Colonic mucosa (tissue), 4 donors: Measurements from ENCODE around the gene THRB. TPM values are rescaled to one million over a fixed set of nuclear protein-coding genes. Genes with fewer than 3 reads are reported as not detected.

Experiments used
- DNase-seq: peaks from one replicate; pipeline ENCODE4 v3.0.0-alpha.2; 2020
- H3K27ac ChIP-seq: fragments of 200-600 bp; one replicate; pipeline ENCODE4 v1.8.0; 2021
- H3K27me3 ChIP-seq: fragments of 200-600 bp; one replicate; pipeline ENCODE4 v1.8.0; 2021
- H3K36me3 ChIP-seq: fragments of 200-600 bp; one replicate; pipeline ENCODE4 v1.8.0; 2021
- H3K4me1 ChIP-seq: fragments of 200-600 bp; one replicate; pipeline ENCODE4 v1.8.0; 2021; ENCODE audit warnings: mild to moderate bottlenecking
- H3K4me3 ChIP-seq: fragments of 200-600 bp; one replicate; pipeline ENCODE4 v1.8.0; 2021
- H3K9ac ChIP-seq, 2 donors: one replicate each; pipeline ENCODE4 v1.7.0; 2013; ENCODE audit warnings: control low read depth in 2 of 2, low read depth in 2 of 2, low read length in 2 of 2
- H3K9me3 ChIP-seq: fragments of 200-600 bp; one replicate; pipeline ENCODE4 v1.8.0; 2021
- intact Hi-C: fragments of 100-400 bp; cut with DNase I; formaldehyde crosslinking; loops from one replicate; pipeline ENCODE4 v1.14.1; 2022
- total RNA-seq, 2 donors: library from RNA; stranded (reverse); fragmentation: NEBNext Ultra II Directional in 1 of 2; extraction: Animal tissue kit (Norgen Biotek cat#: 25700) in 1 of 2; gene quantifications; one replicate each; pipeline ENCODE4 v1.2.1, GENCODE V29; 2021
- TF ChIP-seq, protein P1 (sequence below): fragments of 200-600 bp; IDR thresholded peaks from one replicate; pipeline ENCODE4 v1.8.0; 2022; ENCODE audit warnings: antibody characterized with exemption, mild to moderate bottlenecking
- donor health status: healthy.
- donor health status: DM: no; HTN: no; CAD: no.
- donor health status: DM: no; HTN: no; CAD: no.

THRB gene
- total RNA-seq, 2 donors from 2014 or later: 23.3 to 27.6 TPM

GRCh38 chr3:24492971-24493551 is 1.6 kb downstream of the THRB start:
- no peak overlapping the region for H3K27ac ChIP-seq

GRCh38 chr3:24490151-24490550 is 4.5 kb downstream of the THRB start:
- DNase-seq: no peak
- H3K27ac ChIP-seq: no peak overlapping the region
- H3K9me3 ChIP-seq: no peaks in the 10 kb centered on the region
- no peak overlapping the region for H3K9ac ChIP-seq
- no peaks in the 10 kb centered on the region for H3K27me3 ChIP-seq
- no peaks in the 10 kb centered on the region for H3K36me3 ChIP-seq
- no peak overlapping the region for H3K4me3 ChIP-seq
- TF ChIP-seq, protein P1, sequence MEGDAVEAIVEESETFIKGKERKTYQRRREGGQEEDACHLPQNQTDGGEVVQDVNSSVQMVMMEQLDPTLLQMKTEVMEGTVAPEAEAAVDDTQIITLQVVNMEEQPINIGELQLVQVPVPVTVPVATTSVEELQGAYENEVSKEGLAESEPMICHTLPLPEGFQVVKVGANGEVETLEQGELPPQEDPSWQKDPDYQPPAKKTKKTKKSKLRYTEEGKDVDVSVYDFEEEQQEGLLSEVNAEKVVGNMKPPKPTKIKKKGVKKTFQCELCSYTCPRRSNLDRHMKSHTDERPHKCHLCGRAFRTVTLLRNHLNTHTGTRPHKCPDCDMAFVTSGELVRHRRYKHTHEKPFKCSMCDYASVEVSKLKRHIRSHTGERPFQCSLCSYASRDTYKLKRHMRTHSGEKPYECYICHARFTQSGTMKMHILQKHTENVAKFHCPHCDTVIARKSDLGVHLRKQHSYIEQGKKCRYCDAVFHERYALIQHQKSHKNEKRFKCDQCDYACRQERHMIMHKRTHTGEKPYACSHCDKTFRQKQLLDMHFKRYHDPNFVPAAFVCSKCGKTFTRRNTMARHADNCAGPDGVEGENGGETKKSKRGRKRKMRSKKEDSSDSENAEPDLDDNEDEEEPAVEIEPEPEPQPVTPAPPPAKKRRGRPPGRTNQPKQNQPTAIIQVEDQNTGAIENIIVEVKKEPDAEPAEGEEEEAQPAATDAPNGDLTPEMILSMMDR: no peak
- intact Hi-C loops: loop anchor here (10.0 kb wide), 1 partner anchor 225 kb away; no protein-coding TSS in a partner anchor
- no peaks in the 10 kb centered on the region for H3K4me1 ChIP-seq

More at GRCh38 chr3:24492971-24493551, 1.6 kb downstream of the THRB start:
- peak overlapping the region; percentile 67 for H3K4me3 ChIP-seq
- TF ChIP-seq, protein P1: no peak
- intact Hi-C loops: loop anchor here (10.0 kb wide), 1 partner anchor 228 kb away; no protein-coding TSS in a partner anchor
- no peak for DNase-seq
- H3K4me1 ChIP-seq: peaks cover 6% of the 10 kb centered on the region
- H3K9me3 ChIP-seq: no peaks in the 10 kb centered on the region
- H3K36me3 ChIP-seq: no peaks in the 10 kb centered on the region
- H3K9ac ChIP-seq: no peak overlapping the region
- H3K27me3 ChIP-seq: no peaks in the 10 kb centered on the region

DNA sequence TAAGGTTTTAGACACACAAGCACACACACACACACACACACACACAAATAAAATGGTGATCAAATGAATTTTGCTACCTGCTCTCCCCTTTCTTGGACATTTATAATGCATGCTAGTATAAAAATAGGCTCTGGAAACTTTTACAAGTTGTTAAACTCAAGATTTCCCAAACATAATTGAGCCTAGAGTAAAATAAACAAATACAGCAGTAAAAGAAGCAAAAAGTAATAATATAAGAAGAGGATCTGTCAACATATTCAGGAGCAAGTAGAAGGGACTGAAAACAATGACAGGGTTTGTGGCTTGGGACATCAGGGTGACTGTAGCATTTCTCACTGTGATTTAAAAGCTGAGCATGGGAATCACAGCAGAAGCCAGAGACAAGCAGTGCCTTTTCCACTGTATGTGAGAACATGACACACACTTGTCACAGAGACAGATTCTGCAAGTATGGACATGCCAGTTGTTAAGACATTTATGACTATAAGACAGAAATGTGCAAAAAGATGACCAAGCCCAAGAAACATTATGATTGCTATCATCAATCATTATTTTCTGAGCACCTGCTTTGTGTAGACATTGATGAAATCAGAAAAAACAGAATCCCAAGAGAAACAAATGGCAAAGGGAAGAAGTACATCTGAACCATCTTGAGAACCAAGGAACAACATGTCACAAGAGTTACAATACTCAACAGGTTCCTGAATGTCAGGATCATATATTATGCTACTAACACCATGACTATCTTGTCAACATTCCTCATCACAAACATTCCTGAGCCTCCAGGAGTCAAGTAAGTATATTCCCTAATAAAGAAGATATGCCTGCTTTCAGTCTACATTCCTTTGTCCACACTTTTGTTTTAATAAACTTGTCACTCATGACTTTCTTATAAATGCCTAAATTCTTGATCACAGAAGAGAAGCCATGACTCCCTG is 7.1 kb downstream of the THRB start:
- TF ChIP-seq, protein P1: no peak
- Histone ChIP-seq H3K27me3 (no peaks in the 10 kb centered on the region), H3K27ac (no peak overlapping the region), H3K4me3 (no peak overlapping the region), H3K4me1 (no peaks in the 10 kb centered on the region), H3K36me3 (no peaks in the 10 kb centered on the region), H3K9me3 (no peaks in the 10 kb centered on the region), H3K9ac (no peak overlapping the region)
- intact Hi-C loops: no loop called here
- DNase-seq: no peak

GRCh38 chr3:24485511-24485910 is 9.1 kb downstream of the THRB start:
- Histone ChIP-seq H3K27ac (peak overlapping the region; percentile 4), H3K9ac (no peak overlapping the region), H3K4me1 (no peaks in the 10 kb centered on the region), H3K4me3 (no peak overlapping the region), H3K36me3 (no peaks in the 10 kb centered on the region), H3K9me3 (no peaks in the 10 kb centered on the region), H3K27me3 (no peaks in the 10 kb centered on the region)
- TF ChIP-seq, protein P1: no peak
- intact Hi-C loops: no loop called here
- peak; percentile 42 for DNase-seq

- no peaks in the 10 kb centered on the region for H3K9me3 ChIP-seq
- TF ChIP-seq, protein P1: no peak
- no peak for DNase-seq
- no peaks in the 10 kb centered on the region for H3K27me3 ChIP-seq
- H3K4me3 ChIP-seq: no peak overlapping the region
- no peak overlapping the region for H3K9ac ChIP-seq
- no peaks in the 10 kb centered on the region for H3K4me1 ChIP-seq
- H3K27ac ChIP-seq: no peak overlapping the region
- intact Hi-C loops: no loop called here
- no peaks in the 10 kb centered on the region for H3K36me3 ChIP-seq
Observed at GRCh38 chr3:24483873-24484272, 10.8 kb downstream of the THRB start.
